ENCODE data around the gene RETREG1. TPM values are rescaled to one million over a fixed set of nuclear protein-coding genes. Genes with fewer than 3 reads are reported as not detected.
A peak's percentile ranks its signal among the peaks of the same experiment; 100 is the strongest.

RETREG1 gene
- total and polyA plus RNA-seq, 2 of the 13 experiments (the other 11 are each of a cell fraction or from before 2014, with no cell fraction given): 0.07 TPM; not detected in 1

DNA sequence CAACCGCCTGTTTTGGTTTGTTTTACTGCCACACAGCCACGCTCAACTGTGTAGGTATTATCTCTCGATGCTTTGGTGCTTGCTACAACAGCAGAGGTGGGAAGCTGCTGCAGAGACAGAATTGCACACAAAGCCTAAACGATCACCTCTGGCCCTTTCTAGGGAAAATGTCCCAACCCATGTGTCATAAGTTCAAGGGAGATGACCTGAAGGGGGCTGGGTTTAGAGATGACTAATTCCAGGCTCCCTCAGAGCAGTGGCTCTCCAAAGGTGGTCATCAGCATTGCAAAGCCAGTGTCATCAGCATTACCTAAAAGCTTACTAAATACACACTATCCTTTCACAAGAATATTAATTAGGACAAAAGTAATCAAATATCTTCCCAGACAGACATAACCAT is 162.1 kb downstream of the RETREG1 start:
- H3K9me3 ChIP-seq (ENCODE audit: low read length): no peaks in the 10 kb centered on the region
- H2AFZ ChIP-seq (ENCODE audit: low read length): no peak overlapping the region
- peaks cover 12% of the 10 kb centered on the region for H3K79me2 ChIP-seq (ENCODE audit: insufficient read depth, low read length)
- in situ Hi-C loops (cut with HindIII; ENCODE audit: extremely low pct_ligation_motif_present, low pct_unique_long_range_greater_than_20kb) (loop anchor here (5.0 kb wide), 1 partner anchor 292 kb away; no protein-coding TSS in a partner anchor), intact Hi-C loops (cut with micrococcal nuclease; ENCODE audit: unreplicated experiment) (no loop called here)
- ChIA-PET POLR2A (no interaction called here), CTCF (ENCODE audit: low intra/inter-chr PET ratio, low total read pairs) (interaction anchor here (2.0 kb wide), 1 partner anchor 294 kb away, joined by 13 read pairs; no protein-coding TSS in a partner anchor)
- no peak overlapping the region for H3K9ac ChIP-seq (ENCODE audit: insufficient read depth, low read depth, low read length)
- no peak overlapping the region for H3K4me3 ChIP-seq (replicated peaks in 1 of 3; ENCODE audit: insufficient read depth in 1 of 3, low read depth in 2 of 3, low read length in 3 of 3)
- no peak for ATAC-seq
- WGBS (ENCODE audit: low lambda C conversion rate): 90% methylated on average over 4 of the region's 4 CpGs
- TF ChIP-seq FOSL2 (CRISPR knock-in tag; IDR thresholded peaks at IDR 0.05): 0 out of 2 replicates have a peak, but pooled peaks have one; percentile 26
- TF ChIP-seq, protein P1, sequence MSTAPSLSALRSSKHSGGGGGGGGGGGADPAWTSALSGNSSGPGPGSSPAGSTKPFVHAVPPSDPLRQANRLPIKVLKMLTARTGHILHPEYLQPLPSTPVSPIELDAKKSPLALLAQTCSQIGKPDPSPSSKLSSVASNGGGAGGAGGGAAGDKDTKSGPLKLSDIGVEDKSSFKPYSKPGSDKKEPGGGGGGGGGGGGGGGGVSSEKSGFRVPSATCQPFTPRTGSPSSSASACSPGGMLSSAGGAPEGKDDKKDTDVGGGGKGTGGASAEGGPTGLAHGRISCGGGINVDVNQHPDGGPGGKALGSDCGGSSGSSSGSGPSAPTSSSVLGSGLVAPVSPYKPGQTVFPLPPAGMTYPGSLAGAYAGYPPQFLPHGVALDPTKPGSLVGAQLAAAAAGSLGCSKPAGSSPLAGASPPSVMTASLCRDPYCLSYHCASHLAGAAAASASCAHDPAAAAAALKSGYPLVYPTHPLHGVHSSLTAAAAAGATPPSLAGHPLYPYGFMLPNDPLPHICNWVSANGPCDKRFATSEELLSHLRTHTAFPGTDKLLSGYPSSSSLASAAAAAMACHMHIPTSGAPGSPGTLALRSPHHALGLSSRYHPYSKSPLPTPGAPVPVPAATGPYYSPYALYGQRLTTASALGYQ (CRISPR knock-in tag; IDR thresholded peaks at IDR 0.05): no peak
- TF ChIP-seq NKX3-1 (CRISPR knock-in tag; IDR thresholded peaks at IDR 0.05): no peak
- TF ChIP-seq BCL6 (CRISPR knock-in tag; IDR thresholded peaks at IDR 0.05): peak; percentile 67
- peak in 1 of 2 experiments; percentile 42; a peak in 1 of 4 replicates for TF ChIP-seq NR2F1 (CRISPR knock-in tag; IDR thresholded peaks at IDR 0.05)
- peaks cover 24 to 77% of the 10 kb centered on the region in 2 experiments for H3K36me3 ChIP-seq (replicated peaks in 1 of 2; ENCODE audit: control insufficient read depth in 1 of 2, insufficient read depth in 2 of 2, low read length in 2 of 2)
- BruUV-seq (replicated peaks): no TSS peak
- H3K4me2 ChIP-seq (ENCODE audit: low read depth, low read length): no peak overlapping the region
- DNase-seq (ENCODE audit: low spot score): no peak
- H4K20me1 ChIP-seq (ENCODE audit: insufficient read depth, low read length): peaks cover 7% of the 10 kb centered on the region
- no peak for FAIRE-seq
- H3K4me1 ChIP-seq (ENCODE audit: insufficient read depth, low read length): no peaks in the 10 kb centered on the region
- no peaks in the 10 kb centered on the region for H3K27me3 ChIP-seq (ENCODE audit: control insufficient read depth in 1 of 2, insufficient read depth in 2 of 2, low read length in 2 of 2)
- H3K27ac ChIP-seq (ENCODE audit: extremely low read length, insufficient read depth, low read length): no peak overlapping the region

DNA sequence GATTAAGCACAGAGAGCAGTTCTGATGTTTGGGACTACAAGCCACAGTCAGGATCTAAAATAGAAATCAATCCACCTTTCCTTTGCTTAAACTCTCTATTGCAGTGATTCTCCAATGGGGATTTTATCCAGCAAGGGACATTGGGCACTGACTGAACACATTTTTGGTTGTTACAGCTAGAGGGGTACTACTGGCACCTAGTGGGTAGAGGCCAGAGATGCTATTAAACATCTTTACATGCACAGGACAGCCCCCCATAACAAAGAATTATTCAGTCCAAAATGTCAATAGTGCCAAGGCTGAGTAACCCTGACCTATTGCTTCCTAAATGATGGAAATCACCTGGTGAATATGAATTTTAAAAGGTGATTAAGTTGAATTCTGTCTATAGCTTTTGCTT is 163.2 kb downstream of the RETREG1 start:
- no TSS peak for BruUV-seq (replicated peaks)
- in situ Hi-C loops (cut with HindIII; ENCODE audit: extremely low pct_ligation_motif_present, low pct_unique_long_range_greater_than_20kb): no loop called here
- no peaks in the 10 kb centered on the region for H3K9me3 ChIP-seq (ENCODE audit: low read length)
- H4K20me1 ChIP-seq (ENCODE audit: insufficient read depth, low read length): peaks cover 7% of the 10 kb centered on the region
- peaks cover 12% of the 10 kb centered on the region for H3K79me2 ChIP-seq (ENCODE audit: insufficient read depth, low read length)
- intact Hi-C loops (cut with micrococcal nuclease; ENCODE audit: unreplicated experiment): no loop called here
- peaks cover 22 to 75% of the 10 kb centered on the region in 2 experiments for H3K36me3 ChIP-seq (replicated peaks in 1 of 2; ENCODE audit: control insufficient read depth in 1 of 2, insufficient read depth in 2 of 2, low read length in 2 of 2)
- H3K4me3 ChIP-seq (replicated peaks in 1 of 3; ENCODE audit: insufficient read depth in 1 of 3, low read depth in 2 of 3, low read length in 3 of 3): no peak overlapping the region
- H3K9ac ChIP-seq (ENCODE audit: insufficient read depth, low read depth, low read length): no peak overlapping the region
- no peaks in the 10 kb centered on the region for H3K4me1 ChIP-seq (ENCODE audit: insufficient read depth, low read length)
- ChIA-PET POLR2A (no interaction called here), CTCF (ENCODE audit: low intra/inter-chr PET ratio, low total read pairs) (no interaction called here)
- H3K27me3 ChIP-seq (ENCODE audit: control insufficient read depth in 1 of 2, insufficient read depth in 2 of 2, low read length in 2 of 2): no peaks in the 10 kb centered on the region
- FAIRE-seq: no peak
- DNase-seq (ENCODE audit: low spot score): no peak
- H2AFZ ChIP-seq (ENCODE audit: low read length): no peak overlapping the region
- H3K27ac ChIP-seq (ENCODE audit: extremely low read length, insufficient read depth, low read length): no peak overlapping the region
- TF ChIP-seq, protein P2, sequence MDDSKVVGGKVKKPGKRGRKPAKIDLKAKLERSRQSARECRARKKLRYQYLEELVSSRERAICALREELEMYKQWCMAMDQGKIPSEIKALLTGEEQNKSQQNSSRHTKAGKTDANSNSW (CRISPR knock-in tag; IDR thresholded peaks at IDR 0.05; ENCODE audit: borderline replicate concordance): no peak
- no peak for TF ChIP-seq NFIC (IDR thresholded peaks at IDR 0.05; ENCODE audit: low read length)
- no peak for TF ChIP-seq ZNF782 (CRISPR knock-in tag; IDR thresholded peaks at IDR 0.05; ENCODE audit: borderline replicate concordance)
- no peak for TF ChIP-seq SMC3 (IDR thresholded peaks at IDR 0.05; ENCODE audit: low read length)
- TF ChIP-seq, protein P3, sequence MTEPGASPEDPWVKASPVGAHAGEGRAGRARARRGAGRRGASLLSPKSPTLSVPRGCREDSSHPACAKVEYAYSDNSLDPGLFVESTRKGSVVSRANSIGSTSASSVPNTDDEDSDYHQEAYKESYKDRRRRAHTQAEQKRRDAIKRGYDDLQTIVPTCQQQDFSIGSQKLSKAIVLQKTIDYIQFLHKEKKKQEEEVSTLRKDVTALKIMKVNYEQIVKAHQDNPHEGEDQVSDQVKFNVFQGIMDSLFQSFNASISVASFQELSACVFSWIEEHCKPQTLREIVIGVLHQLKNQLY (CRISPR knock-in tag; IDR thresholded peaks at IDR 0.05): no peak
- no peak for TF ChIP-seq KLF13 (CRISPR knock-in tag; IDR thresholded peaks at IDR 0.05)
- no peak for TF ChIP-seq KLF9 (CRISPR knock-in tag; IDR thresholded peaks at IDR 0.05; ENCODE audit: low read depth)
- TF ChIP-seq POGZ (CRISPR knock-in tag; IDR thresholded peaks at IDR 0.05): no peak
- TF ChIP-seq CEBPG (CRISPR knock-in tag; IDR thresholded peaks at IDR 0.05): no peak
- TF ChIP-seq, protein P4, sequence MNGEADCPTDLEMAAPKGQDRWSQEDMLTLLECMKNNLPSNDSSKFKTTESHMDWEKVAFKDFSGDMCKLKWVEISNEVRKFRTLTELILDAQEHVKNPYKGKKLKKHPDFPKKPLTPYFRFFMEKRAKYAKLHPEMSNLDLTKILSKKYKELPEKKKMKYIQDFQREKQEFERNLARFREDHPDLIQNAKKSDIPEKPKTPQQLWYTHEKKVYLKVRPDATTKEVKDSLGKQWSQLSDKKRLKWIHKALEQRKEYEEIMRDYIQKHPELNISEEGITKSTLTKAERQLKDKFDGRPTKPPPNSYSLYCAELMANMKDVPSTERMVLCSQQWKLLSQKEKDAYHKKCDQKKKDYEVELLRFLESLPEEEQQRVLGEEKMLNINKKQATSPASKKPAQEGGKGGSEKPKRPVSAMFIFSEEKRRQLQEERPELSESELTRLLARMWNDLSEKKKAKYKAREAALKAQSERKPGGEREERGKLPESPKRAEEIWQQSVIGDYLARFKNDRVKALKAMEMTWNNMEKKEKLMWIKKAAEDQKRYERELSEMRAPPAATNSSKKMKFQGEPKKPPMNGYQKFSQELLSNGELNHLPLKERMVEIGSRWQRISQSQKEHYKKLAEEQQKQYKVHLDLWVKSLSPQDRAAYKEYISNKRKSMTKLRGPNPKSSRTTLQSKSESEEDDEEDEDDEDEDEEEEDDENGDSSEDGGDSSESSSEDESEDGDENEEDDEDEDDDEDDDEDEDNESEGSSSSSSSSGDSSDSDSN (CRISPR knock-in tag; IDR thresholded peaks at IDR 0.05): no peak
- no peak for TF ChIP-seq ZSCAN9 (CRISPR knock-in tag; IDR thresholded peaks at IDR 0.05; ENCODE audit: borderline replicate concordance)
- no peak for TF ChIP-seq NFATC3 (CRISPR knock-in tag; IDR thresholded peaks at IDR 0.05)
- ATAC-seq: no peak
- no peak overlapping the region for H3K4me2 ChIP-seq (ENCODE audit: low read depth, low read length)

Data from HepG2 (cell line).